T-helper 1 cell treated with Interleukin-12 subunit alpha and Interleukin-12 subunit beta and Interleukin-4 antibody, amounts not matched to agents 30 μg/mL and 1 μg/mL, for 36 hours (primary cell): ENCODE results near the gene CYP21A2.
"Not testable (repeated sequence)": the region's sequence is repeated elsewhere in the genome, so short reads cannot be mapped to it uniquely, and the experiment has no call there.

Source experiments
- H3K27ac Mint-ChIP-seq: one replicate; pipeline ENCODE4 v1.8.0; 2021; ENCODE audit warnings: mild to moderate bottlenecking, mixed read lengths
- H3K27me3 Mint-ChIP-seq: one replicate; pipeline ENCODE4 v1.8.0; 2021; ENCODE audit warnings: low read depth, mixed read lengths
- H3K36me3 Mint-ChIP-seq: one replicate; pipeline ENCODE4 v1.8.0; 2021; ENCODE audit warnings: low read depth, mixed read lengths
- H3K4me1 Mint-ChIP-seq: one replicate; pipeline ENCODE4 v1.8.0; 2021; ENCODE audit warnings: low read depth, mixed read lengths
- H3K4me3 Mint-ChIP-seq: one replicate; pipeline ENCODE4 v1.8.0; 2021; ENCODE audit warnings: mild to moderate bottlenecking, moderate library complexity, mixed read lengths
- H3K9me3 Mint-ChIP-seq: one replicate; pipeline ENCODE4 v1.8.0; 2021; ENCODE audit warnings: mixed read lengths

CYP21A2 gene

GRCh38 chr6:32057966-32058365 lies 19.8 kb downstream of the CYP21A2 start:
- no peak overlapping the region for H3K27ac Mint-ChIP-seq
- no peaks in the 10 kb centered on the region for H3K4me1 Mint-ChIP-seq
- no peak overlapping the region for H3K4me3 Mint-ChIP-seq
- H3K36me3 Mint-ChIP-seq: no peaks in the 10 kb centered on the region
- H3K9me3 Mint-ChIP-seq: no peaks in the 10 kb centered on the region
- H3K27me3 Mint-ChIP-seq: no peaks in the 10 kb centered on the region

- H3K36me3 Mint-ChIP-seq: no peaks in the 10 kb centered on the region
- H3K27ac Mint-ChIP-seq: no peak overlapping the region
- H3K4me1 Mint-ChIP-seq: no peaks in the 10 kb centered on the region
- H3K27me3 Mint-ChIP-seq: no peaks in the 10 kb centered on the region
- no peaks in the 10 kb centered on the region for H3K9me3 Mint-ChIP-seq
- no peak overlapping the region for H3K4me3 Mint-ChIP-seq
Measured at GRCh38 chr6:32058511-32058963, 20.3 kb downstream of the CYP21A2 start.

- no peak overlapping the region for H3K27ac Mint-ChIP-seq
- no peaks in the 10 kb centered on the region for H3K4me1 Mint-ChIP-seq
- H3K36me3 Mint-ChIP-seq: no peaks in the 10 kb centered on the region
- no peaks in the 10 kb centered on the region for H3K9me3 Mint-ChIP-seq
- no peak overlapping the region for H3K4me3 Mint-ChIP-seq
- peaks cover 3% of the 10 kb centered on the region for H3K27me3 Mint-ChIP-seq
Measured at GRCh38 chr6:32060966-32061655, 22.9 kb downstream of the CYP21A2 start.

- H3K36me3 Mint-ChIP-seq: no peaks in the 10 kb centered on the region
- H3K9me3 Mint-ChIP-seq: no peaks in the 10 kb centered on the region
- no peak overlapping the region for H3K27ac Mint-ChIP-seq
- H3K4me3 Mint-ChIP-seq: no peak overlapping the region
- no peaks in the 10 kb centered on the region for H3K4me1 Mint-ChIP-seq
- peaks cover 3% of the 10 kb centered on the region for H3K27me3 Mint-ChIP-seq
Measured at GRCh38 chr6:32064706-32065105, 26.5 kb downstream of the CYP21A2 start.

GRCh38 chr6:32067521-32067920 lies 29.3 kb downstream of the CYP21A2 start:
- not testable (repeated sequence) for H3K27me3 Mint-ChIP-seq, H3K4me3 Mint-ChIP-seq, H3K4me1 Mint-ChIP-seq, H3K36me3 Mint-ChIP-seq, H3K27ac Mint-ChIP-seq, H3K9me3 Mint-ChIP-seq

- H3K27ac Mint-ChIP-seq, H3K27me3 Mint-ChIP-seq, H3K4me1 Mint-ChIP-seq, H3K4me3 Mint-ChIP-seq, H3K36me3 Mint-ChIP-seq, H3K9me3 Mint-ChIP-seq: not testable (repeated sequence)
Measured at GRCh38 chr6:32068315-32068714, 30.1 kb downstream of the CYP21A2 start.

- Mint-ChIP-seq H3K27me3 (peaks cover 3% of the 10 kb centered on the region), H3K4me3 (no peak overlapping the region), H3K9me3 (no peaks in the 10 kb centered on the region), H3K36me3 (no peaks in the 10 kb centered on the region), H3K4me1 (no peaks in the 10 kb centered on the region), H3K27ac (no peak overlapping the region)
Measured at GRCh38 chr6:32068867-32069266, 30.7 kb downstream of the CYP21A2 start.

- no peak overlapping the region for H3K4me3 Mint-ChIP-seq
- no peaks in the 10 kb centered on the region for H3K36me3 Mint-ChIP-seq
- H3K9me3 Mint-ChIP-seq: no peaks in the 10 kb centered on the region
- H3K4me1 Mint-ChIP-seq: no peaks in the 10 kb centered on the region
- H3K27ac Mint-ChIP-seq: no peak overlapping the region
- H3K27me3 Mint-ChIP-seq: peaks cover 3% of the 10 kb centered on the region
Measured at GRCh38 chr6:32069460-32069859, 31.2 kb downstream of the CYP21A2 start.

- Mint-ChIP-seq H3K27ac (no peak overlapping the region), H3K4me3 (no peak overlapping the region), H3K36me3 (no peaks in the 10 kb centered on the region), H3K27me3 (peaks cover 3% of the 10 kb centered on the region), H3K9me3 (no peaks in the 10 kb centered on the region), H3K4me1 (no peaks in the 10 kb centered on the region)
Measured at GRCh38 chr6:32069878-32070515, 31.8 kb downstream of the CYP21A2 start.

GRCh38 chr6:32070814-32071543 lies 32.8 kb downstream of the CYP21A2 start:
- Mint-ChIP-seq H3K4me3 (no peak overlapping the region), H3K27me3 (no peaks in the 10 kb centered on the region)

GRCh38 chr6:32073101-32073500 lies 34.9 kb downstream of the CYP21A2 start:
- Mint-ChIP-seq H3K27ac (no peak overlapping the region), H3K36me3 (no peaks in the 10 kb centered on the region)

More at GRCh38 chr6:32070814-32071543, 32.8 kb downstream of the CYP21A2 start:
- H3K27ac Mint-ChIP-seq: no peak overlapping the region
- H3K36me3 Mint-ChIP-seq: no peaks in the 10 kb centered on the region
- H3K9me3 Mint-ChIP-seq: no peaks in the 10 kb centered on the region
- H3K4me1 Mint-ChIP-seq: no peaks in the 10 kb centered on the region

GRCh38 chr6:32073613-32074012 lies 35.4 kb downstream of the CYP21A2 start:
- Mint-ChIP-seq H3K9me3 (no peaks in the 10 kb centered on the region), H3K4me3 (no peak overlapping the region), H3K36me3 (no peaks in the 10 kb centered on the region), H3K27ac (no peak overlapping the region), H3K27me3 (no peaks in the 10 kb centered on the region), H3K4me1 (no peaks in the 10 kb centered on the region)

More at GRCh38 chr6:32073101-32073500, 34.9 kb downstream of the CYP21A2 start:
- H3K4me3 Mint-ChIP-seq: no peak overlapping the region
- H3K27me3 Mint-ChIP-seq: no peaks in the 10 kb centered on the region
- no peaks in the 10 kb centered on the region for H3K9me3 Mint-ChIP-seq
- no peaks in the 10 kb centered on the region for H3K4me1 Mint-ChIP-seq

GRCh38 chr6:32074996-32075532 lies 36.8 kb downstream of the CYP21A2 start:
- Mint-ChIP-seq H3K27me3 (no peaks in the 10 kb centered on the region), H3K9me3 (no peaks in the 10 kb centered on the region), H3K27ac (no peak overlapping the region), H3K36me3 (no peaks in the 10 kb centered on the region), H3K4me3 (no peak overlapping the region), H3K4me1 (no peaks in the 10 kb centered on the region)

GRCh38 chr6:32075781-32076180 lies 37.6 kb downstream of the CYP21A2 start:
- no peaks in the 10 kb centered on the region for H3K9me3 Mint-ChIP-seq

More at GRCh38 chr6:32075781-32076180, 37.6 kb downstream of the CYP21A2 start:
- H3K27me3 Mint-ChIP-seq: peaks cover 3% of the 10 kb centered on the region
- no peaks in the 10 kb centered on the region for H3K36me3 Mint-ChIP-seq
- H3K4me3 Mint-ChIP-seq: no peak overlapping the region
- no peaks in the 10 kb centered on the region for H3K4me1 Mint-ChIP-seq
- no peak overlapping the region for H3K27ac Mint-ChIP-seq
